GM19035 (cell line): Measurements from ENCODE around the gene LZTS3.
"Not testable (repeated sequence)": the region's sequence is repeated elsewhere in the genome, so short reads cannot be mapped to it uniquely, and the experiment has no call there.

ENCODE experiments used
- ATAC-seq: cut with Tn5 transposase; IDR thresholded peaks from one replicate; pipeline ENCODE4 v1.9.1; 2021; ENCODE audit not compliant: unreplicated experiment

LZTS3 gene

DNA sequence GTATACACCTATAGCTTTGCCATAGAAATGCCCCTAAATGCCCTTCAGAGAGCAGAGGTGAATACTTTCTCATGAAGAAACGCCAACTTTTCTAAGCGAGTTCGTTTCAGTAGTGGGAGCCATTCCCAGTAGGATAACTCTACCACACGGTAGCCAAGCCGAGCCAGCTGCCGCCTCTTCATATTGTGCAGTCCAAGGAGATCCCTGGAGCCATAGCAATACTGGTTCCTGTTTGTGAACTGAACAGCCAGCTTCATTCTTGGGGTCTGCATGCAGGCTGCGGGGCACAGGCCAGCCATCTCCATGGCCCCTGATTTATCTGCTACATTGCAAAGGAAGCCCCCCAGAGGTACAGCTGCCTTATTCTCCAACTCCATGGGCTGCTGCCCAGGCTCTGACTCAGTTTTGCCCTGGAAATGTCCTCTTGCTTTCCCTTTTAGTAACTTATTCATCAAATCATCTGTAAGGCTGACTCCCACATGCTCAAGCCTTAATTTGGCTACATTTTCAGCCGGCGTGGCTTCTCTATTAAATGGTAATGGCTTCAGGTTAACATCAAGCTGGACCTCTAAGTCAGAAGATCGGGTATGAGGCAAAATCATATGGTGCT, 26.5 kb downstream of the LZTS3 start:
- ATAC-seq = no peak

DNA sequence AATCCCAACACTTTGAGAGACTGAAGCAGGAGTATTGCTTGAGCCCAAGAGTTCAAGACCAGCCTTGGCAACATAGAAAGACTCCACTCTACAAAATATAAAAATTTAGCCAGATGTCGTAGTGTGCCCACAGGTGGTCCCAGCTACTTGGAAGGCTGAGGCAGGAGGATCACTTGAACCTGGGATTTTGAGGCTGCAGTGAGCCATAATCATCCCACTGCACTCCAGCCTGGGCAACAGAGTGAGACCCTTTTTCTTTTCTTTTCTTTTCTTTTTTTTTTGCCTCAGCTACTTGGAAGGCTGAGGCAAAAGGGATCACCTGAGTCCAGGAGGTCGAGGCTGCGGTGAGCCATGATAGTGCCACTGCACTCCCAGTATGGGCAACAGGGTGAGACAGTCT, 31.6 kb downstream of the LZTS3 start:
- no peak for ATAC-seq

DNA sequence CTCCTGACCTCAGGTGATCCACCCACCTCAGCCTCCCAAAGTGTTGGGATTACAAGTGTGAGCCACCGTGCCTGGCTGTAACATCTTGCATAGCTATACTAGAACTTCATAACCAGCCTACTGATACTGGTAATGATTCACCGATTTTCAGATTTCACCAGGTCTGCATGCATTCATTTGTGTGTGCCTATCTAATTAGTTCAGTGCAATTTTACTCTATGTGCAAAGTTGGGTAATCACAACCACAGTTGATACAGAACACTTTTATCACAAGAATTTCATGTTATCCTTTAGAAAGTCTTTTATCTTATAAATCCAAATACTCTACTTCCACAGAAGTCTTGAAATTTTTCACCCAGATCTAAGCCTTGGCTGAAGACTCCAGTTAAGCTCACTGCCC, 35.9 kb downstream of the LZTS3 start:
- no peak for ATAC-seq

DNA sequence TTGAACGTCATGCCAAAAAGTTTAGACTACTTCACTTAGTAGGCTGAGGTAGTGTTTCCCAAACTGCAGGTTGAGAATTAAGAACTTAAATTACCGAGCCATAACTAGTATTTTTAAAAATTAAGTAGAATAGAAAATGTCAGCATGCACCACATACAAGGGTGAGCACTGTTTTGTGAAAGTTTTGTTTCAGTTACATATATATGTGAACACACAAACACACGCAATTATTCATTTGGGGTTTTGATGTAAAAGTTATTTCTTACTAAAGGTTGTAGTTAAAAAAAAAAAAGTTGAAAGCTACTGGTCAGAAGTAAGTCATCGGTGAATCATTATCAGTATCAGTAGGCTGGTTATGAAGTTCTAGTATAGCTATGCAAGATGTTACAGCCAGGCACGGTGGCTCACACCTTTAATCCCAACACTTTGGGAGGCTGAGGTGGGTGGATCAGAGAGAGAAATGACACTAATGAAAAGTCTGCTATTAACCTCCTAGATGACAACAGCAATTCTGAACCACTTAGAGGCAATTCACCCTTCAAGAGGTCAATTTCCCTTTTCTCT, 37.8 kb downstream of the LZTS3 start:
- ATAC-seq = no peak

DNA sequence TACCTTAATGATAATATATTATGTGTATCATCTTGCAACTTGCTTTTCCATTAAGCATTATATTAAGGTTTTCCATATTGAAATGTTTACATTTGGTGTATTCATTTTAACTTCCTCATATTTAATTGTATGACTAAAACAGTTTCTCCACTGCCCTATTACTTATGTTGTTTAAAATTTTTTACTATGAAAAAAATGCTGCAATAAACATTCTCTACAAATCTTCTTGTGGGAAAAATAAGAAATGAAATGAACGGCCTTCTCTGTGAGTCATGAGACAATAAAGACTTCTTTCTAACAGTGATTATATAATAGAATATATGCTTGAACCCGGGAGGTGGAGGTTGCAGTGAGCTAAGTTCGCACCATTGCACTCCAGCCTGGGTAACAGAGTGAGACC, 39.2 kb downstream of the LZTS3 start:
- ATAC-seq = no peak

DNA sequence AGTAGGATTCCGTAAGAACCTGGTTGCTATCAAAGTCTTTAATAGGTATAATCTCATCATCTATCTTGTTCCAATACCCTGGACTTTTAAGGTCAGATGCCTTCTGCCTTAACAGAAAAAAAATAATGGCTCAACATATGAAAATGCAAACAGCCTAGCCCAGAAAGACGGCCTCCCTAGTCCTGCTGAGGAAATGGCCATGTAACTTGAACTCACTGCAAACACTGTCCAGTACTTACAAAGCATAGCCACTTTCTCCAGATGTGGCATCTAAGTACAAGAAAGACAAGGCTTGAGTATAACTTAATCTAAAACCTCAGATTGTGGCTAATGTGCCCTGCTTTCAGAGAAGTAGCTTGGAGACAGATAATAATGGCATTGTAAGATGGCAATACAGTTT, 40.2 kb downstream of the LZTS3 start:
- no peak for ATAC-seq

DNA sequence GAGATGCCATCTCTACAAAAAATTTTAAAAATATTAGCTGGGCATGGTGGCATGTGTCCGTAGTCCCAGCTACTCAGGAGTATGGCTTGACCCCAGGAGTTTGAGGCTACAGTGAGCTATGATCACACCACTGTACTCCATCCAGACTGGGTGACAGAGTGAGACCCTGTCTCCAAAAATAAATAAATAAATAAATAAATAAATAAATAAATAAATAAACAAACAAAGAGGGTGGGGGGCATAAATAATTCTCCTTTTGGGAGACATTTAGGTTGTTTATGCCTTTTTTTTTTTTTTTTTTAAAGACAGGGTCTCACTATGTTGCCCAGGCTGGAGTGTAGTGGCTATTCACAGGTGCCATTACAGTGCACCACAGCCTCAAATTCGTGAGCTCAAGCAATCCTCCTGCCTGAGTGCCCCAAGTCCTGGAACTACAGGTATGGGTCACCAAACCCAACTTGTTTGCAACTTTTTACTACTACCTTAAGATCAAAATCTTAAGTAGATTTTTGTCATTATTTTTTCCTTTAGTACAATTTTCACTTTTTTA, 43.2 kb downstream of the LZTS3 start:
- no peak for ATAC-seq

DNA sequence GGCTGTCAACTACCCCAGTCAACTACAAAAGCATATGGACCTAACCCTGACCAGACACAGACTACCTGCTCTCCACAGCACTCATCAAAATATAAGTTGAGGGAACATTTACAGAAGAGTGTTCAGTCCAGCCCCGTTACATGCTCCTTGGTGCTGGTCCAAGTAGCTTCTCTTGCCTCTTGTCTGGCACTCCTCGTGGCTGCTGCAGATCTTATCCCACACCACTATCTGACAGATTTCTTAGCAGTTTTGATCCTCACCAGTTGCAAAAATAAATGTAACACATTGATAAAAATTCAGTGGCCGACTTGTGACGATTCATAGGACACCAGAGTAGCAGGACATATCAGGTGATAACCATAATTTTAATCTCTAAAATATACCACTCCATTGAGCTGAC, 44.3 kb downstream of the LZTS3 start:
- no peak for ATAC-seq

DNA sequence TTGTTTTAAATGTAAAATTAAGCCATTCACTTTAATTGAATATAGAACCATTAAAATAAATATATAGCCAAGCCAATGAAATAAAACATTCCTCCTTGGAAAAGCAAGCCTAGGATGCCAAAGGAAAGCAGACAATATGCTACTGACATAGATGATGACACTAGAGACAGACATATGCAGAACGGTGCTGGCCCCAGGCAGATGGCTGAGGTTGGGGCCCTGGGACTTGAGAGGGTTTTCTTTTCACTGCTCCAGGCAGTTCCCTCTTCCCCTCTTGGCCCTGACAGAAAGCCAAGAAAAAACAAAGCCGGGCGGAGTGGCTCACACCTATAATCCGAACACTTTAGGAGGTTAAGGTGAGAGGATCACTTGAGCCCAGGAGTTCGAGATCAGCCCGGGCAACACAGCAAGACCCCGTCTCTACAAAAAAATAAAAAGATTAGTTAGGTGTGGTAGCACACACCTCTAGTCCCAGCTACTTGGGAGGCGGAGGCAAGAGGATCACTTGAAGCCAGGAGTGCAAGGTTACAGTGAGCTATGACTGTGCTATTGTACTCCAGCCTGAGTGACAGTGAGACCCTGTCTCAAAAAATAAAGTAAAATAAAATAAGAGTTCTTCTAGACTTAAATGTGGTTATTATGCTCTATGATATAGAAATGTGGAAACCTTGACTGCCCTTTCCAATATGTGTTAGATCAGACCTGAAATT, 44.9 kb downstream of the LZTS3 start:
- ATAC-seq = no peak

DNA sequence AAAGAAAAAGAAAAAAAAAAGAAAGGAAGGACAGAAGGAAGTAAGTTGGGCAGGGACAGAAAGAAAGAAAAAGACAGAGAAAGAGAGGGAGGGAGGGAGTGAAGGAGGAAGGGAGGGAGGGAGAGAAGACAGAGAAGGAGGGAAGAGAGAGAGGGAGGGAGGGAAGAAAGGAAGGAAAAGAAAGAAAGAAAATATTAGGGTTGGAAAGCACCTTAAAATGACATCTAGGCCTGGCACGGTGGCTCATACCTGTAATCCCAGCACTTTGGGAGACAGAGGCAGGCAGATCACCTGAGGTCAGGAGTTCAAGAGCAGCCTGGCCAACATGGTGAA, 46.9 kb downstream of the LZTS3 start:
- no peak for ATAC-seq

DNA sequence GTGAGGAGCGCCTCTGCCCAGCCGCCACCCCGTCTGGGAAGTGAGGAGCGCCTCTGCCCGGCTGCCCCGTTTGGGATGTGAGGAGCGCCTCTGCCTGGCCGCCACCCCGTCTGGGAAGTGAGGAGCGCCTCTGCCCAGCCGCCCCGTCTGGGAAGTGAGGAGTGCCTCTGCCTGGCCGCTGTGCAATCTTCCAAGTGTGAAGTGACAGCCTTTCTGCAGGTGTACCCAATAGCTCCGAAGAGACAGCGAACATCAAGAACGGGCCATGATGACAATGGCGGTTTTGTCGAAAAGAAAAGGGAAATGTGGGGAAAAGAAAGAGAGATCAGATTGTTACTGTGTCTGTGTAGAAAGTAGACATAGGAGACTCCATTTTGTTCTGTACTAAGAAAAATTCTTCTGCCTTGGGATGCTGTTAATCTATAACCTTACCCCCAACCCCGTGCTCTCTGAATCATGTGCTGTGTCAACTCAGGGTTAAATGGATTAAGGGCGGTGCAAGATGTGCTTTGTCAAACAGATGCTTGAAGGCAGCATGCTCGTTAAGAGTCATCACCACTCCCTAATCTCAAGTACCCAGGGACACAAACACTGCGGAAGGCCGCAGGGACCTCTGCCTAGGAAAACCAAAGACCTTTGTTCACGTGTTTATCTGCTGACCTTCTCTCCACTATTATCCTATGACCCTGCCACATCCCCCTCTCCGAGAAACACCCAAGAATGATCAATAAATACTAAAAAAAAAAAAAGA, 47.4 kb downstream of the LZTS3 start:
- not testable (repeated sequence) for ATAC-seq

DNA sequence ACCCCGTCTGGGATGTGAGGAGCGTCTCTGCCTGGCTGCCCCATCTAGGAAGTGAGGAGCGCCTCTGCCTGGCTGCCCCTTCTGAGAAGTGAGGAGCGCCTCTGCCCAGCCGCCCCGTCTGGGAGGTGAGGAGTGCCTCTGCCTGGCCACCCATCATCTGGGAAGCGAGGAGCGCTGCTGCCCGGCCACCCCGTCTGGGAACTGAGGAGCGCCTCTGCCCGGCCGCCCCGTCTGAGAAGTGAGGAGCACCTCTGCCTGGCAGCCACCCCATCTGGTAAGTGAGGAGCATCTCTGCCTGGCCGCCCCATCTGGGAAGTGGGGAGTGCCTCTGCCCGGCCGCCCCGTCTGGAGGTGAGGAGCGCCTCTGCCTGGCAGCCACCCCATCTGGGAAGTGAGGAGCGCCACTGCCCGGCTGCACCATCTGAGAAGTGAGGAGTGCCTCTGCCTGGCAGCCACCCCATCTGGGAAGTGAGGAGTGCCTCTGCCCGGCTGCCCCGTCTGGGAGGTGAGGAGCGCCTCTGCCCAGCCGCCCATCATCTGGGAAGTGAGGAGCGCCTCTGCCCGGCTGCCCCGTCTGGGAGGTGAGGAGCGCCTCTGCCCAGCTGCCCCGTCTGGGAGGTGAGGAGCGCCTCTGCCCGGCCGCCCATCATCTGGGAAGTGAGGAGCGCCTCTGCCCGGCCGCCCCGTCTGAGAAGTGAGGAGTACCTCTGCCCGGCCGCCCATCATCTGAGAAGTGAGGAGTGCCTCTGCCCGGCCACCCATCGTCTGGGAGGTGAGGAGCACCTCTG, 48.4 kb downstream of the LZTS3 start:
- ATAC-seq = not testable (repeated sequence)

DNA sequence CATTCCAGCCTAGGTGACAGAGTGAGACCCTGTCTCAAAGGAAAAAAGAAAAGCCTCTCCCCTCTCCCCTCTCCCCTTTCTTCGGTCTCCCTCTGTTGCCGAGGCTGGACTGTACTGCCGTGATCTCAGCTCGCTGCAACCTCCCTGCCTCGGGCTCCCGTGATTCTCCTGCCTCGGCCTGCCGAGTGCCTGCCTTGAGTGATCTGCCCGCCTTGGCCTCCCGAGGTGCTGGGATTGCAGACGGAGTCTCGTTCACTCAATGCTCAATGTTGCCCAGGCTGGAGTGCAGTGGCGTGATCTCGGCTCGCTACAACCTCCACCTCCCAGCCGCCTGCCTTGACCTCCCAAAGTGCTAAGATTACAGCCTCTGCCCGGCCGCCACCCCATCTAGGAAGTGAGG, 49.2 kb downstream of the LZTS3 start:
- ATAC-seq = not testable (repeated sequence)

DNA sequence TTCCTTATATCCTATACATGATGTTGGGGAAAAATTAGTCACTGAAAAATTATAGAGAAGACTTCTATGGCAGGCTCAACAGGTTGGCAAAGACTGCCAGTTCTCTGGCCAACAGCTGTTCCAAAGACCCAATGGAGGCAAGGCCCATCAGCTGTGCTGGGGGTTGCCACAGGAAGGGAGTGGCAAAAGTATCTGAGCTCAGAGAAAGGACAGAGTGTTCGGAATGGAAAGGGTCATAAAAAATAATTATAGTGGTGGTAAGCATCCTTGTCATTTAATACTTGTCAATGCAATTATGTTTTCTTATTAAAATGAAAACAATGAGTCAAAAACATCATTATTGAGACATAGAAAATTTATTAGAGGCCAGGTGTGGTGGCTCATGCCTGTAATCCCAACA, 49.8 kb downstream of the LZTS3 start:
- ATAC-seq = no peak

DNA sequence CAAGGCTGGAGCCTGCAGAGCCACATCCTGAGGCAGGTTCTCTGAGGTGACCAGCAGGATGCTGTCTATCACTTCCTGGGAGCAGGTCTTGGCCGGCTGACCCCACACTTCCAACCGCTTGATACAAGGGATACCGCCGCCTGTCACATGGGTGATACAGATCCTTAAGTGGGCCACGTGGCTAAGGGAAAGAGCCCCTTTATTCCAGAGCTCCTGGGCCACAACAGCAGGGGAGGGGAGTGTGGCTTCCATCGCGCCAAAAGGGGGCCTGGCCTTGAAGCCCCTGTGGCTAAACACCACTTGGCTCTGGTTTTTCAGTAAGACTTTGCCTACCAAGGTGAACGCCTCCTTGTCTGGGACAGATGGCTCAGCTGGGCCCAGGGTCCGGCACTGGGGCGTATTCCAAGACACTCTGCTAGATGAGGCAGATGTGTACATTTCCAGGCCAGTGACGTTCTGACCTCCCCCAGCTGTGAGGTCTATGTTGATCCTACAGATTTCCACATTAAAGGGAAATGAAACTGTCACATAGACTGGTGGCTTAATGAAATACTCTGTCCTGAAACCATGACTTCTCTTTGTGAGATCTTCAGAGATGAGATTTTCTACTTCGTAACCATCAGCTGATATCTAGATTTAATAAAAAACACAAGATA, 51.3 kb downstream of the LZTS3 start:
- no peak for ATAC-seq

DNA sequence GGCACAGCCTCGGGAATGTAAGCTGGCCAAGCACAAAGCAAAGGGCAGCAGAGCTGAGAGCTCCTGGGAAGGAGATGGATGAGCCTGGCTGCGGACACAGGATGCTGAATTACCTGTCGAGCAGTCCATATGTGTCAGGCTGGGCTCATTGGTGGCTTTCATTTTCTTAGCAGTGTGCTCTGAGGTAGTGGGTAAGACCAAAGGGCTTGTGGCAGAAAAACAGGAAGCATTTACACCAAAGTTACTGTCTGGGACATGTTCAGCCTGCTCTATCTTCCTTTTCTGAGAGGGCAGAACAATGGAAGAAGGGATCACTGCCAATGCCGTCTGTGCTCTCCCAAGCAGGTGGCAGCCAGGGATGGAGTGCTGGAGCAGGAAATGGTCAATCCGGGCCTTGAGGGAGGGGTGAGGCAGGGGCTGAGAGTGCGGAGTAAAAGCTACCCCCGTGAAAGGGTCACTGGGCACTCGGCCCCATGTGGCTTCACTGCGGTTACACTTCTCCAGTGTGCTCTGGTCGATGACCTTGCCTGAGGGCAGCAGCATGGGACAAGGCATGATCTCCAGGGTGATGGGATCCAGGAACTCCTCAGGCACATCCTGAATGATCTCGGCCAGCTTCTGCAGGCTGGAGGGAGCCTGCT, 52.0 kb downstream of the LZTS3 start:
- ATAC-seq = no peak

DNA sequence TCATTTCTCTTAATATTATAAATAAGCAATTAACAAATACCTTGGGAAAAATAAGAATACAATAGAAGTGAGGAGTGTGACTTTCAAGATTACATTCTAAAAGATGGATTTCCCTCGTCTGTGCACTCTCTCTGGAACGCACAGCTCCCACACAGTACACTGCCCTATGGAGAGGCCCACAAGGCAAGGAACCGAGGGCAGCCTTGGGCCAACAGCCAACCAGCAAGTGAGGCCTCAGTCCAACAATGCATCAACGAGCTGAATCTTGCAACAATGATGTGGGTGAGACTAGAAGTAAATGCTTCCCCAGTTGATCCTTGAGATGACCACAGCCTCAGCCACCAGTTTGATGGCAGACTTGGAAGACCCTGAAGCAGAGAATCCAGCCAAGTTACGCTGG, 54.3 kb downstream of the LZTS3 start:
- ATAC-seq = no peak

DNA sequence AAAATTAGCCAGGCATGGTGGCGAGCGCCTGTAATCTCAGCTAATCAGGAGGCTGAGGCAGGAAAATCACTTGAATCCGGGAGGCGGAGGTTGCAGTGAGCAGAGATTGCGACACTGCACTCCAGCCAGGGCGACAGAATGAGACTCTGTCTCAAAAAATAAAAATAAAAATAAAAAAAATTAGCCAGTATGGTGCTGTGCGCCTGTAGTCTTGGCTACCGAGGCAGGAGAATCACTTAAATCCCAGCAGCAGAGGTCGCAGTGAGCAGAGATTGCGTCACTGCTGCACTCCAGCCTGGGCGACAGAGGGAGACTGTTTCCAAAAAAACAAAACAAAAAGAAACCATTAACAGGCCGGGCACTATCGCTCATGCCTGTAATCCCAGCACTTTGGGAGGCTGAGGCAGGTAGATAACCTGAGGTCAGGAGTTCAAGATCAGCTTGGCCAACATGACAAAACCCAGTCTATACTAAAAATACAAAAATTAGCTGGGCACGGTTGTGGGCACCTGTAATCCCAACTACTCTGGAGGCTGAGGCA, 55.4 kb downstream of the LZTS3 start:
- ATAC-seq = not testable (repeated sequence)

DNA sequence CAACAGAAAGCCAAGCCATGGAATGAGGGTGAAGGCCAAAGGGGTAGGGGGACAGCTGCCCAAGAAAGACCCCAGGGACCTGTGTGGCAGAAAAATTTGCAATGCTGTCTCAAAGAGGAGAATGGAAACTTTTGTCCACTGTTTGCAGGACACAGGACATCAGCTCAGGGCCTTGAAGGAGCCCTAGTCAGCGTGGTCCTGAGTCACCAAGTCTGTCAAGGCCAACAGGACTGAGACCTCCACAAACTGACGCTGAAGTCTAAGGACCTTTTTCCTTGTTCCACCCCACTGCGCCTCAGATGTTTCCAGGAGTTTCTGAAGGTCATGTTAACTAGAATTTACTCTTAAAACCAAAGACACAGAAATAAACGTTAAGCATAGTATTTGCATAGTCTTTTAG, 57.0 kb downstream of the LZTS3 start:
- ATAC-seq = no peak
